Measurements from ENCODE around the gene MRPL20.

- no peak for TF ChIP-seq CTCF (conservative IDR thresholded peaks at IDR 0.05)
- TF ChIP-seq EZH2 (IDR thresholded peaks at IDR 0.05; ENCODE audit: low read depth), result no peak
Measured at GRCh38 chr1:1451696-1452364, 44.7 kb upstream of the MRPL20 start.

All from PC-9 (cell line).